Aorta (tissue), 5 donors: ENCODE data around the gene LRMDA. TPM values are rescaled to one million over a fixed set of nuclear protein-coding genes. Genes with fewer than 3 reads are reported as not detected.

Source experiments
- ATAC-seq: fragments of 200-7000 bp; cut with Tn5 transposase; one replicate; pipeline ENCODE4 v1.9.1; 2022; ENCODE audit warnings: moderate library complexity; ENCODE audit not compliant: low FRiP score
- DNase-seq, 2 donors: peaks; one replicate each; pipeline ENCODE4 v3.0.0-alpha.2; 2020
- H3K27ac ChIP-seq, 2 donors: one replicate each; pipeline ENCODE4 v1.5.1; 2013; ENCODE audit warnings: low read length in 2 of 2, mild to moderate bottlenecking in 2 of 2, moderate library complexity in 2 of 2, control low read depth in 1 of 2, inconsistent platforms in 1 of 2, low read depth in 1 of 2
- H3K27me3 ChIP-seq, 2 donors: one replicate each; pipeline ENCODE4 v1.6.1; 2013; ENCODE audit warnings: control low read depth in 1 of 2, low read length in 1 of 2, mild to moderate bottlenecking in 1 of 2, moderate library complexity in 1 of 2; ENCODE audit not compliant: insufficient read depth in 2 of 2, control insufficient read depth in 1 of 2
- H3K36me3 ChIP-seq, 2 donors: one replicate each; pipeline ENCODE4 v1.6.1; 2013; ENCODE audit warnings: control low read depth in 1 of 2, low read length in 1 of 2, mild to moderate bottlenecking in 1 of 2; ENCODE audit not compliant: insufficient read depth in 2 of 2, control insufficient read depth in 1 of 2
- H3K4me1 ChIP-seq, 2 donors: one replicate each; pipeline ENCODE4 v1.6.1; 2013; ENCODE audit warnings: low read length in 2 of 2, control low read depth in 1 of 2, mild to moderate bottlenecking in 1 of 2, moderate library complexity in 1 of 2; ENCODE audit not compliant: insufficient read depth in 2 of 2, control insufficient read depth in 1 of 2
- H3K4me3 ChIP-seq, 2 donors: one replicate each; pipeline ENCODE4 v1.5.1; 2013; ENCODE audit warnings: low read length in 2 of 2, control low read depth in 1 of 2, mild to moderate bottlenecking in 1 of 2
- H3K9me3 ChIP-seq: one replicate; pipeline ENCODE4 v1.6.1; 2013; ENCODE audit warnings: mild to moderate bottlenecking, low read length; ENCODE audit not compliant: control insufficient read depth
- WGBS, 2 donors: extraction: QIAGEN DNeasy Blood & Tissue Kit; methylation state at CpG; one replicate each; pipeline ENCODE4 v1.1.7; 2013; 5-methylcytosine and 5-hydroxymethylcytosine counted together
- intact Hi-C, 2 donors: fragments of 100-400 bp; cut with DNase I; formaldehyde crosslinking; loops; one replicate each; pipeline versions ENCODE4 v1.14.2 to v1.15.0; 2022
- polyA plus RNA-seq, 2 donors: library from polyadenylated mRNA; stranded (reverse); fragments of 200-250 nt; gene quantifications; one replicate each; pipeline ENCODE4 v1.2.3, GENCODE V29; 2013
- total RNA-seq, 2 donors: library from RNA; stranded (reverse); fragmentation: NEBNext Ultra II Directional; extraction: Animal tissue kit (Norgen Biotek cat#: 25700); gene quantifications; one replicate each; pipeline ENCODE4 v1.2.1, GENCODE V29; 2021
- donor health status: healthy with polysubstance abuse.
- donor health status: Bipolar disorder and iron deficiency.
- donor health status: DM: no; HTN: no; CAD: no.
- donor health status: DM: no; HTN: no; CAD: no.
- donor health status: DM: yes; HTN: yes; CAD: no.

The LRMDA gene
- total and polyA plus RNA-seq, 4 donors = 7.4 to 25.7 (median 14.7) TPM

- Histone ChIP-seq H3K4me1 (peaks cover 2 to 3% of the 10 kb centered on the region in 2 donors), H3K36me3 (no peaks in the 10 kb centered on the region), H3K4me3 (no peak overlapping the region), H3K27me3 (no peaks in the 10 kb centered on the region), H3K27ac (no peak overlapping the region), H3K9me3 (no peaks in the 10 kb centered on the region)
- no peak for ATAC-seq
- intact Hi-C loops = no loop called here
- no peak for DNase-seq
- 19 to 29% methylated on average over 13 of the region's 13 CpGs for WGBS, 2 donors
Measured at GRCh38 chr10:76282061-76283025, 850.9 kb downstream of the LRMDA start.

DNA sequence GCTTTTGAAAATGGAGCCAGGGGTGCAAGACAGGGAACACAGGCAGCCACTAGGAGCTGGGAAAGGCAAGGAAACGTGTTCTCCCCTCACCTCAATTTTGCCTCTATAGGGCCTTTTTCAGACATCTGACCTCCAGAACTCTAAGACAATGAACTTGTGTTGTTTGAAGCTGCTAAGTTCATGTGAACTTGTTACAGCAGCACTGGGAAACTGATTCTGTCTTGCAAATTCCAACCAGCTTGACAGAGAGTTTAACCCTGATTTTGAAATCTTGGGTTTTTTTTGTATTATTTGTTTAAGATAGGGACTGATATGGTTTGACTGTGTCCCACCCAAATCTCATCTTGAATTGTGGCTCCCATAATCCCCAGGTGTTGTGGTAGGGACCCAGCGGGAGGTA, 852.9 kb downstream of the LRMDA start:
- Histone ChIP-seq H3K36me3 (no peaks in the 10 kb centered on the region), H3K4me1 (peaks cover 2 to 3% of the 10 kb centered on the region in 2 donors), H3K27me3 (no peaks in the 10 kb centered on the region), H3K4me3 (no peak overlapping the region), H3K27ac (no peak overlapping the region), H3K9me3 (no peaks in the 10 kb centered on the region)
- ATAC-seq (no peak), DNase-seq (no peak)
- 94 to 100% methylated on average over 2 of the region's 2 CpGs for WGBS, 2 donors
- intact Hi-C loops = no loop called here

GRCh38 chr10:76285012-76285411, 853.6 kb downstream of the LRMDA start:
- peaks cover 2 to 3% of the 10 kb centered on the region in 2 donors for H3K4me1 ChIP-seq
- H3K4me3 ChIP-seq = no peak overlapping the region
- H3K27me3 ChIP-seq = no peaks in the 10 kb centered on the region
- ATAC-seq (no peak), DNase-seq (no peak)
- no peaks in the 10 kb centered on the region for H3K9me3 ChIP-seq
- WGBS, 2 donors = 58 to 62% methylated on average over 1 of the region's 1 CpG
- intact Hi-C loops = no loop called here
- no peaks in the 10 kb centered on the region for H3K36me3 ChIP-seq
- H3K27ac ChIP-seq = no peak overlapping the region

- DNase-seq = no peak
- intact Hi-C loops = no loop called here
- Histone ChIP-seq H3K4me1 (peaks cover 2 to 3% of the 10 kb centered on the region in 2 donors), H3K4me3 (no peak overlapping the region), H3K9me3 (no peaks in the 10 kb centered on the region), H3K27me3 (no peaks in the 10 kb centered on the region), H3K36me3 (no peaks in the 10 kb centered on the region), H3K27ac (no peak overlapping the region)
- ATAC-seq = no peak
- 67 to 75% methylated on average over 2 of the region's 2 CpGs for WGBS, 2 donors
Measured at GRCh38 chr10:76285515-76285914, 854.1 kb downstream of the LRMDA start.

DNA sequence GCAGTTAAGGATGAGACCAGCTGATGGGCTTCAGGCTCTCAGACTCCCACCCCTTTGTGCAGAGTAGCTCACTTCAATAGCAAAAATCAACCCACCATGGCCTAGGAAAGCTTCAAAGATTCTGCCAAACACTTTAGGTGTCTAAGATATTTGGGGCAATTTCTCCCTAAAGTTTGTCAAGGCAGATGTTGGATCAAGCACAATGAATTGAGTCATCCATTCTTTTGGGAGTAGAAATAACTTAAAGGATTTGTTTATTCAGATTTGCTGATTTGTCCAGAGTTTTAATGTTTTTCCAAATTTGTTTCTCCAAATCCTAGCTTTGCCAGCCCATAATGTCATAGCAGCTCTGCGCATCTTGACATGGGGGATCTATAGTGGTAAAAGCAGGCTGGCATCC, 855.1 kb downstream of the LRMDA start:
- DNase-seq = no peak
- intact Hi-C loops = no loop called here
- ATAC-seq = no peak

DNA sequence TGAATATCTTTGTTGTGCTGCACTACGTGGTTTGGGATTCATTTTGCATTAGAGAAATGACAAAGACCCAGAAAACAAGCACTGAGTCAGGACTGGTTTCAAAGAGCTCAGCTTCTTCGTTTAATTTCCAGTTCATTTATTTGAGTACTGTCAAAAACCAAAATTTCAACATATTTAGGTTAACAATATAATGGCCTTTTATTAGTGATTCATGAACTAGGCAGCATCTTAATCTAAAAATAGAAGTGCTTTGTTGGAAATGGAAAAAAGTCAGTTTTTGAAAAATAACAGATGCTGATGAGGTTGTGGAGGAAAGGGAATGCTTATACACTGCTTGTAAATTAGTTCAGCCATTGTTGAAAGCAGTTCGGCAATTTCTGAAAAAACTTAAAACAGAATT, 856.4 kb downstream of the LRMDA start:
- DNase-seq = no peak
- Histone ChIP-seq H3K27me3 (no peaks in the 10 kb centered on the region), H3K36me3 (no peaks in the 10 kb centered on the region), H3K4me3 (no peak overlapping the region), H3K9me3 (no peaks in the 10 kb centered on the region), H3K4me1 (peaks cover 0 to 3% of the 10 kb centered on the region in 2 donors), H3K27ac (no peak overlapping the region)
- WGBS, 2 donors = 59 to 61% methylated on average over 3 of the region's 3 CpGs
- ATAC-seq = no peak
- intact Hi-C loops = no loop called here

More for the DNA sequence above, 855.1 kb downstream of the LRMDA start:
- H3K4me3 ChIP-seq = no peak overlapping the region
- WGBS, 2 donors = 0 to 47% methylated on average over 1 of the region's 1 CpG
- peaks cover 2 to 3% of the 10 kb centered on the region in 2 donors for H3K4me1 ChIP-seq
- H3K27me3 ChIP-seq = no peaks in the 10 kb centered on the region
- no peaks in the 10 kb centered on the region for H3K36me3 ChIP-seq
- H3K27ac ChIP-seq = no peak overlapping the region
- no peaks in the 10 kb centered on the region for H3K9me3 ChIP-seq

DNA sequence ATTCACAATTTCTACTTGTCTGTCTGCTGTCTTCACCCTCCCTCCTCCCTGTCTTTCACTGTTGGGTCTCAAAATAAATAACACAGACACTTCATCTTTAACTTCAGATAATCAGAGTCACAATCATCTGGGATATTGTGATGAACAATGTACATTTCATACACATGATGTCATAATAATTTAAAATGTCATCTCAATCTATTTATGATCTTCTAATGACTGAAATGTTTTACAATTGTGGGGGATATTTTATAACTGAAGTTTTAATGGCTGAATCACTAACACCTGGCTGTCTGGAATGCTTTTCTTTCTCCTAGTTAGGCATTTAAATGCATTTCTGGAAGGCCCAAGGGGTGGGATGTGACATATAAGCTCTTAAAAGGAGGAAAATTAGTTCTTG, 859.8 kb downstream of the LRMDA start:
- ATAC-seq = no peak
- H3K9me3 ChIP-seq = no peaks in the 10 kb centered on the region
- H3K27me3 ChIP-seq = no peaks in the 10 kb centered on the region
- H3K36me3 ChIP-seq = no peaks in the 10 kb centered on the region
- intact Hi-C loops = no loop called here
- no peak overlapping the region for H3K4me3 ChIP-seq
- no peak overlapping the region for H3K27ac ChIP-seq
- peaks cover 2 to 9% of the 10 kb centered on the region in 2 donors for H3K4me1 ChIP-seq
- DNase-seq = no peak

GRCh38 chr10:76291885-76292284, 860.5 kb downstream of the LRMDA start:
- 88 to 94% methylated on average over 4 of the region's 4 CpGs for WGBS, 2 donors
- H3K9me3 ChIP-seq = no peaks in the 10 kb centered on the region
- intact Hi-C loops = no loop called here
- H3K27me3 ChIP-seq = no peaks in the 10 kb centered on the region
- no peak overlapping the region for H3K4me3 ChIP-seq
- no peaks in the 10 kb centered on the region for H3K36me3 ChIP-seq
- no peak overlapping the region for H3K27ac ChIP-seq
- DNase-seq (no peak), ATAC-seq (no peak)
- peaks cover 2 to 9% of the 10 kb centered on the region in 2 donors for H3K4me1 ChIP-seq

GRCh38 chr10:76296957-76297356, 865.5 kb downstream of the LRMDA start:
- Histone ChIP-seq H3K9me3 (no peaks in the 10 kb centered on the region), H3K27ac (no peak overlapping the region), H3K4me3 (no peak overlapping the region), H3K36me3 (no peaks in the 10 kb centered on the region), H3K27me3 (no peaks in the 10 kb centered on the region), H3K4me1 (peaks cover 2 to 9% of the 10 kb centered on the region in 2 donors)
- DNase-seq = no peak
- WGBS, 2 donors = 50 to 56% methylated on average over 3 of the region's 3 CpGs
- intact Hi-C loops = no loop called here
- ATAC-seq = no peak
